WTC11 (cell line): ENCODE measurements around the gene GMPR.

ENCODE experiments used
- CREB1 ChIP-seq: sonication (generic); formaldehyde crosslinking; IDR thresholded peaks from 2 replicates; pipeline ENCODE4 v1.8.0; 2023; ENCODE audit warnings: mild to moderate bottlenecking, missing genetic modification reagents
- ETV6 ChIP-seq: sonication (generic); formaldehyde crosslinking; IDR thresholded peaks from 2 replicates; pipeline ENCODE4 v1.8.1; 2022; ENCODE audit warnings: mild to moderate bottlenecking, missing genetic modification reagents
- JUN ChIP-seq: sonication (generic); formaldehyde crosslinking; IDR thresholded peaks from 2 replicates; pipeline ENCODE4 v1.8.0; 2023; ENCODE audit warnings: mild to moderate bottlenecking, missing genetic modification reagents
- RELA ChIP-seq: sonication (generic); formaldehyde crosslinking; IDR thresholded peaks from 2 replicates; pipeline ENCODE4 v1.8.1; 2022; ENCODE audit warnings: missing genetic modification reagents, mild to moderate bottlenecking, borderline replicate concordance
- SMAD3 ChIP-seq: sonication (generic); formaldehyde crosslinking; IDR thresholded peaks from 2 replicates; pipeline ENCODE4 v1.8.0; 2022; ENCODE audit warnings: missing genetic modification reagents, mild to moderate bottlenecking, borderline replicate concordance
- TP53 ChIP-seq: sonication (generic); formaldehyde crosslinking; IDR thresholded peaks from 2 replicates; pipeline ENCODE4 v1.8.1; 2023; ENCODE audit warnings: mild to moderate bottlenecking, missing genetic modification reagents
- ZNF121 ChIP-seq: sonication (generic); formaldehyde crosslinking; IDR thresholded peaks from 2 replicates; pipeline ENCODE4 v1.8.0; 2023; ENCODE audit warnings: missing genetic modification reagents
- ZNF423 ChIP-seq: fragments of 250-450 bp; sonication (Bioruptor Pico); IDR thresholded peaks from 2 replicates; pipeline ENCODE4 v2.1.2; 2022; ENCODE audit warnings: mild to moderate bottlenecking, moderate library complexity
- TF ChIP-seq, protein P1 (sequence below): fragments of 200-600 bp; IDR thresholded peaks from 2 replicates; pipeline ENCODE4 v1.8.0; 2022; ENCODE audit warnings: antibody characterized with exemption
- TF ChIP-seq, protein P2 (sequence below): sonication (generic); formaldehyde crosslinking; IDR thresholded peaks from 2 replicates; pipeline ENCODE4 v1.8.0; 2022; ENCODE audit warnings: mild to moderate bottlenecking, missing genetic modification reagents
- TF ChIP-seq, protein P3 (sequence below): sonication (generic); formaldehyde crosslinking; IDR thresholded peaks from 2 replicates; pipeline ENCODE4 v1.8.1; 2022; ENCODE audit warnings: low read depth, mild to moderate bottlenecking, moderate library complexity, missing genetic modification reagents, borderline replicate concordance
- TF ChIP-seq, protein P4 (sequence below): sonication (generic); formaldehyde crosslinking; IDR thresholded peaks from 2 replicates; pipeline ENCODE4 v1.8.1; 2023; ENCODE audit warnings: mild to moderate bottlenecking, moderate library complexity, missing genetic modification reagents

DNA sequence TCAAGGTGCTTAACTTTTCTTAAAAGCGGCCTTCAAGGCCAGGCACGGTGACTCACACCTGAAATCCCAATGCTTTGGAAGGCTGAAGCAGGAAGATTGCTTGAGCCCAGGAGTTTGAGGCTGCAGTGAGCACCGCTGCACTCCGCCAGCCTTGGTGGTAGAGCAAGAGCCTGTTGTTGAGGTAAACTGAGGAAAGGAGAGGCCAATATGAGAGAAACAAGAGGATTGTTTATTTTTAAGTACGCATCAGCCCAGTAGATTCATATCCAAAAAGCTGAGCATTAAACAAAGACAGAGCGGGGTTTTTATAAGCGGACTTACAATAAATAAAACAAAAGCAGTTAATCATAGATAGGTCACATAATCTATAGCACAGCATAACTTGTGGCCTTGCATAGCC lies 15.0 kb upstream of the GMPR start:
- TF ChIP-seq, protein P1, sequence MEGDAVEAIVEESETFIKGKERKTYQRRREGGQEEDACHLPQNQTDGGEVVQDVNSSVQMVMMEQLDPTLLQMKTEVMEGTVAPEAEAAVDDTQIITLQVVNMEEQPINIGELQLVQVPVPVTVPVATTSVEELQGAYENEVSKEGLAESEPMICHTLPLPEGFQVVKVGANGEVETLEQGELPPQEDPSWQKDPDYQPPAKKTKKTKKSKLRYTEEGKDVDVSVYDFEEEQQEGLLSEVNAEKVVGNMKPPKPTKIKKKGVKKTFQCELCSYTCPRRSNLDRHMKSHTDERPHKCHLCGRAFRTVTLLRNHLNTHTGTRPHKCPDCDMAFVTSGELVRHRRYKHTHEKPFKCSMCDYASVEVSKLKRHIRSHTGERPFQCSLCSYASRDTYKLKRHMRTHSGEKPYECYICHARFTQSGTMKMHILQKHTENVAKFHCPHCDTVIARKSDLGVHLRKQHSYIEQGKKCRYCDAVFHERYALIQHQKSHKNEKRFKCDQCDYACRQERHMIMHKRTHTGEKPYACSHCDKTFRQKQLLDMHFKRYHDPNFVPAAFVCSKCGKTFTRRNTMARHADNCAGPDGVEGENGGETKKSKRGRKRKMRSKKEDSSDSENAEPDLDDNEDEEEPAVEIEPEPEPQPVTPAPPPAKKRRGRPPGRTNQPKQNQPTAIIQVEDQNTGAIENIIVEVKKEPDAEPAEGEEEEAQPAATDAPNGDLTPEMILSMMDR: no peak
- TF ChIP-seq ZNF423 (no peak), CREB1 (CRISPR knock-in tag) (no peak), RELA (CRISPR knock-in tag) (no peak), ETV6 (CRISPR knock-in tag) (no peak), TP53 (no peak), JUN (CRISPR knock-in tag) (no peak), ZNF121 (CRISPR knock-in tag) (no peak), SMAD3 (CRISPR knock-in tag) (no peak)
- TF ChIP-seq, protein P2, sequence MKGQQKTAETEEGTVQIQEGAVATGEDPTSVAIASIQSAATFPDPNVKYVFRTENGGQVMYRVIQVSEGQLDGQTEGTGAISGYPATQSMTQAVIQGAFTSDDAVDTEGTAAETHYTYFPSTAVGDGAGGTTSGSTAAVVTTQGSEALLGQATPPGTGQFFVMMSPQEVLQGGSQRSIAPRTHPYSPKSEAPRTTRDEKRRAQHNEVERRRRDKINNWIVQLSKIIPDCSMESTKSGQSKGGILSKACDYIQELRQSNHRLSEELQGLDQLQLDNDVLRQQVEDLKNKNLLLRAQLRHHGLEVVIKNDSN: no peak
- TF ChIP-seq, protein P3, sequence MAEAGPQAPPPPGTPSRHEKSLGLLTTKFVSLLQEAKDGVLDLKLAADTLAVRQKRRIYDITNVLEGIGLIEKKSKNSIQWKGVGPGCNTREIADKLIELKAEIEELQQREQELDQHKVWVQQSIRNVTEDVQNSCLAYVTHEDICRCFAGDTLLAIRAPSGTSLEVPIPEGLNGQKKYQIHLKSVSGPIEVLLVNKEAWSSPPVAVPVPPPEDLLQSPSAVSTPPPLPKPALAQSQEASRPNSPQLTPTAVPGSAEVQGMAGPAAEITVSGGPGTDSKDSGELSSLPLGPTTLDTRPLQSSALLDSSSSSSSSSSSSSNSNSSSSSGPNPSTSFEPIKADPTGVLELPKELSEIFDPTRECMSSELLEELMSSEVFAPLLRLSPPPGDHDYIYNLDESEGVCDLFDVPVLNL: no peak
- TF ChIP-seq, protein P4, sequence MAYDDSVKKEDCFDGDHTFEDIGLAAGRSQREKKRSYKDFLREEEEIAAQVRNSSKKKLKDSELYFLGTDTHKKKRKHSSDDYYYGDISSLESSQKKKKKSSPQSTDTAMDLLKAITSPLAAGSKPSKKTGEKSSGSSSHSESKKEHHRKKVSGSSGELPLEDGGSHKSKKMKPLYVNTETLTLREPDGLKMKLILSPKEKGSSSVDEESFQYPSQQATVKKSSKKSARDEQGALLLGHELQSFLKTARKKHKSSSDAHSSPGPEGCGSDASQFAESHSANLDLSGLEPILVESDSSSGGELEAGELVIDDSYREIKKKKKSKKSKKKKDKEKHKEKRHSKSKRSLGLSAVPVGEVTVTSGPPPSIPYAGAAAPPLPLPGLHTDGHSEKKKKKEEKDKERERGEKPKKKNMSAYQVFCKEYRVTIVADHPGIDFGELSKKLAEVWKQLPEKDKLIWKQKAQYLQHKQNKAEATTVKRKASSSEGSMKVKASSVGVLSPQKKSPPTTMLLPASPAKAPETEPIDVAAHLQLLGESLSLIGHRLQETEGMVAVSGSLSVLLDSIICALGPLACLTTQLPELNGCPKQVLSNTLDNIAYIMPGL: no peak
